Activated B cell treated with CpG ODN at 0.5 μM for 24 hours (primary cell): ENCODE measurements around the gene SYNJ2. TPM values are rescaled to one million over a fixed set of nuclear protein-coding genes. Genes with fewer than 3 reads are reported as not detected.

ENCODE experiments used
- ATAC-seq: fragments of 200-7000 bp; cut with Tn5 transposase; one replicate; pipeline ENCODE4 v1.10.0; 2021; ENCODE audit warnings: low read depth, mild to moderate bottlenecking, moderate library complexity
- CTCF ChIA-PET: fragments of 350-600 bp; sonication (Branson Sonifier 250); formaldehyde crosslinking; loops from one replicate; lab custom pipeline; 2021; ENCODE audit warnings: antibody characterized with exemption; lab: Charles Lee
- POLR2A ChIA-PET: fragments of 350-600 bp; sonication (Branson Sonifier 250); formaldehyde crosslinking; loops from one replicate; lab custom pipeline; 2021; ENCODE audit warnings: antibody characterized with exemption; lab: Charles Lee
- DNase-seq: peaks from one replicate; pipeline ENCODE4 v3.0.0; 2022
- H3K27ac Mint-ChIP-seq: one replicate; pipeline ENCODE4 v1.8.0; 2020; ENCODE audit warnings: mixed read lengths
- H3K27me3 Mint-ChIP-seq: one replicate; pipeline ENCODE4 v1.8.0; 2021; ENCODE audit warnings: mixed read lengths
- H3K36me3 Mint-ChIP-seq: one replicate; pipeline ENCODE4 v1.8.0; 2021; ENCODE audit warnings: low read depth, mixed read lengths
- H3K4me1 Mint-ChIP-seq: one replicate; pipeline ENCODE4 v1.8.0; 2021; ENCODE audit warnings: mixed read lengths
- H3K4me3 Mint-ChIP-seq: one replicate; pipeline ENCODE4 v1.8.0; 2020; ENCODE audit warnings: mild to moderate bottlenecking, mixed read lengths
- H3K9me3 Mint-ChIP-seq: one replicate; pipeline ENCODE4 v1.8.0; 2020; ENCODE audit warnings: mixed read lengths
- intact Hi-C: fragments of 100-400 bp; cut with micrococcal nuclease; formaldehyde crosslinking; loops from one replicate; pipeline ENCODE4 v1.15.1; 2024
- total RNA-seq: library from RNA; stranded (reverse); gene quantifications from 2 replicates; pipeline ENCODE4 v1.2.3, GENCODE V29; 2022
- TF ChIP-seq, protein P1 (sequence below): fragments of 200-600 bp; IDR thresholded peaks from one replicate; pipeline ENCODE4 v1.8.0; 2022; ENCODE audit warnings: antibody characterized with exemption, mild to moderate bottlenecking

The SYNJ2 gene
- total RNA-seq, 1 donor from 2014 or later, result 25.0 TPM

- Mint-ChIP-seq H3K9me3 (no peaks in the 10 kb centered on the region), H3K36me3 (peaks cover 2% of the 10 kb centered on the region), H3K4me1 (peaks cover 56% of the 10 kb centered on the region), H3K4me3 (no peak overlapping the region), H3K27me3 (no peaks in the 10 kb centered on the region), H3K27ac (no peak overlapping the region)
- DNase-seq, result no peak
- POLR2A ChIA-PET, result interaction anchor here (5.7 kb wide), 1 partner anchor 41 kb away, joined by 32 read pairs; no protein-coding TSS in a partner anchor
- CTCF ChIA-PET, result no interaction called here
- intact Hi-C loops, result no loop called here
- TF ChIP-seq, protein P1, sequence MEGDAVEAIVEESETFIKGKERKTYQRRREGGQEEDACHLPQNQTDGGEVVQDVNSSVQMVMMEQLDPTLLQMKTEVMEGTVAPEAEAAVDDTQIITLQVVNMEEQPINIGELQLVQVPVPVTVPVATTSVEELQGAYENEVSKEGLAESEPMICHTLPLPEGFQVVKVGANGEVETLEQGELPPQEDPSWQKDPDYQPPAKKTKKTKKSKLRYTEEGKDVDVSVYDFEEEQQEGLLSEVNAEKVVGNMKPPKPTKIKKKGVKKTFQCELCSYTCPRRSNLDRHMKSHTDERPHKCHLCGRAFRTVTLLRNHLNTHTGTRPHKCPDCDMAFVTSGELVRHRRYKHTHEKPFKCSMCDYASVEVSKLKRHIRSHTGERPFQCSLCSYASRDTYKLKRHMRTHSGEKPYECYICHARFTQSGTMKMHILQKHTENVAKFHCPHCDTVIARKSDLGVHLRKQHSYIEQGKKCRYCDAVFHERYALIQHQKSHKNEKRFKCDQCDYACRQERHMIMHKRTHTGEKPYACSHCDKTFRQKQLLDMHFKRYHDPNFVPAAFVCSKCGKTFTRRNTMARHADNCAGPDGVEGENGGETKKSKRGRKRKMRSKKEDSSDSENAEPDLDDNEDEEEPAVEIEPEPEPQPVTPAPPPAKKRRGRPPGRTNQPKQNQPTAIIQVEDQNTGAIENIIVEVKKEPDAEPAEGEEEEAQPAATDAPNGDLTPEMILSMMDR, result no peak
- no peak for ATAC-seq
Measured at GRCh38 chr6:157985378-157986155, 3.9 kb downstream of the SYNJ2 start.

DNA sequence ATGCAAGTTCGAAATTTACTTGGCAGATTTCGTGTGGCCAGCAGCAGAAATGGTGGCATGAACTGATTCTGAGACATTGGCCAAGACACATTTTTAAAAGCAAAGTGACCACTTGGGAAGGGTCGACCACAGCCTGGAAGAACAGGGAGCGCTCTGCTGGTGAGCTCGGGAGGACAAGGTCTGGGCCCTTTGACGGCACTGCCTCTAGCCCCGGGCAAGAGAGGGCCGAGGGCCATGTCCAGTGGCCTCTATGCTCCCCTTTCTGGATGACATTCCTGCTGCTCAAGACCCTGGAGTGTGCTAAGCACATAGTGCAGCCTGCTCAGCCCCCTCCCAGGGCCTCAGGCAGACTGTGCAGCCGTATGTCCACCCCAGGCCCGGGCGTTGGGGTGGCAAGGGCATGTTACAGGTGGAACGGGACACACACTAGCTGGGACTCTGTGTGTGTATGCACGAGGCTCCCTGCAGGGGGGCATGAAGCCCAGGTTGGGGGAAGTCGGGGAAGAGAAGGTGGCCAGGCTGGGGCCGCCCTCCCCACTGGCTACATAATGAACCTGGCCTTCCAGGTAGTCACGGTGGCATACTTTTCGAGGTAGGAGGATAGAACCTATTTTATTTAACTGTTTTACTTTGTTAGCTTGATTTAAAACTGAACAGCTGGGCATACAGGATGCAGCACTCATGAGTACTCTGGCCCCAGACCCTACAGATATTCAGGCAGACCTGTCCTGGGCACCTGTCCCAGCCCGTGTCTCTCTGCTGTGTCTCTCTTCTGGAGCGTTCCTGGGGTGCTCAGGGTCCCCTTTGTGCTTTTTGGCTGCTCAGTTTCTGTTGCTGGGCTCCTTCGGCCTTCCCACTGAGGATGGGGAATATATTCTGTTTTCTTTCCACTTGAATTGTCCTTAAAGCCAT, 6.4 kb downstream of the SYNJ2 start:
- intact Hi-C loops, result no loop called here
- no peaks in the 10 kb centered on the region for H3K9me3 Mint-ChIP-seq
- no peaks in the 10 kb centered on the region for H3K27me3 Mint-ChIP-seq
- peaks cover 2% of the 10 kb centered on the region for H3K36me3 Mint-ChIP-seq
- DNase-seq (no peak), ATAC-seq (no peak)
- POLR2A ChIA-PET, result no interaction called here
- TF ChIP-seq, protein P1, result no peak
- CTCF ChIA-PET, result no interaction called here
- H3K4me3 Mint-ChIP-seq, result no peak overlapping the region
- peaks cover 52% of the 10 kb centered on the region for H3K4me1 Mint-ChIP-seq
- H3K27ac Mint-ChIP-seq, result no peak overlapping the region

- H3K9me3 Mint-ChIP-seq, result no peaks in the 10 kb centered on the region
- TF ChIP-seq, protein P1, result no peak
- ChIA-PET CTCF (no interaction called here), POLR2A (no interaction called here)
- intact Hi-C loops, result no loop called here
- no peak for DNase-seq
- no peaks in the 10 kb centered on the region for H3K36me3 Mint-ChIP-seq
- no peak overlapping the region for H3K4me3 Mint-ChIP-seq
- no peaks in the 10 kb centered on the region for H3K27me3 Mint-ChIP-seq
- ATAC-seq, result no peak
- H3K27ac Mint-ChIP-seq, result no peak overlapping the region
- H3K4me1 Mint-ChIP-seq, result peaks cover 46% of the 10 kb centered on the region
Measured at GRCh38 chr6:157988700-157989063, 7.0 kb downstream of the SYNJ2 start.

- POLR2A ChIA-PET, result no interaction called here
- ATAC-seq (no peak), DNase-seq (no peak)
- Mint-ChIP-seq H3K9me3 (no peaks in the 10 kb centered on the region), H3K4me1 (peaks cover 40% of the 10 kb centered on the region), H3K4me3 (peak overlapping the region; percentile 81), H3K27me3 (no peaks in the 10 kb centered on the region), H3K27ac (peak overlapping the region; percentile 82), H3K36me3 (no peaks in the 10 kb centered on the region)
- TF ChIP-seq, protein P1, result no peak
- CTCF ChIA-PET, result interaction anchor here (1.1 kb wide), 1 partner anchor 8 kb away, joined by 3 read pairs; the partner anchor contains the start of gene SYNJ2
- intact Hi-C loops, result loop anchor here (1.0 to 2.0 kb wide), 2 partner anchors 8 to 37 kb away; partner anchors contain the start of gene SYNJ2
Measured at GRCh38 chr6:157989541-157990289, 8.1 kb downstream of the SYNJ2 start.
